HUES48 (cell line): ENCODE results near the gene MCTP1.
"Not testable (repeated sequence)": the region's sequence is repeated elsewhere in the genome, so short reads cannot be mapped to it uniquely, and the experiment has no call there.

Source experiments
- H3K27ac ChIP-seq: one replicate; pipeline ENCODE4 v1.7.0; 2013; ENCODE audit warnings: low read depth, low read length, inconsistent platforms
- H3K27me3 ChIP-seq: 2 replicates; pipeline ENCODE4 v1.6.1; 2013; ENCODE audit warnings: mild to moderate bottlenecking, low read length; ENCODE audit not compliant: control insufficient read depth, insufficient read depth
- H3K36me3 ChIP-seq: 2 replicates; pipeline ENCODE4 v1.6.1; 2013; ENCODE audit warnings: low read length; ENCODE audit not compliant: control insufficient read depth, insufficient read depth
- H3K4me1 ChIP-seq: 2 replicates; pipeline ENCODE4 v1.6.1; 2013; ENCODE audit warnings: mild to moderate bottlenecking, low read length; ENCODE audit not compliant: control insufficient read depth, insufficient read depth
- H3K4me3 ChIP-seq: 2 replicates; pipeline ENCODE4 v1.5.1; 2013; ENCODE audit warnings: mild to moderate bottlenecking, low read depth, low read length
- H3K9ac ChIP-seq: 2 replicates; pipeline ENCODE4 v1.6.1; 2013; ENCODE audit warnings: mild to moderate bottlenecking, low read depth, low read length, moderate library complexity
- H3K9me3 ChIP-seq: 2 replicates; pipeline ENCODE4 v1.6.1; 2013; ENCODE audit warnings: low read length; ENCODE audit not compliant: control insufficient read depth, insufficient read depth

MCTP1 gene

DNA sequence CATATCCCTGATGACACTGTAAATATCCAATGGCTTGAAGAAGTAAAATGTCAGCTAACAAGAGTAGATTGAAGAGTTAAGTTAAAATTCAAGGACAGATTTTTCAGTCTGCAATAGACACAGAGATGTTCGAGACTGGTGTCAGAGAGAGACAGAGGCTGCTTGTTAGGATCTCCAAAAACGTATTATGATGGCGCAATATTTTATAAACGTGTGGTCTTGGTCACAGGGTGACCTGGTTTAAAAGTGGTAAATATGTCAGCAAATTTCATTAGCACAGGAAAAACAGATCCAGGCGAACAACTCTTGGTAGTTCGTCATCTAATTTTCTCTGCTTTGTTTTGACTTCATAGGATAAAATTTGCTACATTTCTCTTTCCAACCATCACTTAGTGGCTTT, 317.4 kb downstream of the MCTP1 start:
- H3K36me3 ChIP-seq = no peaks in the 10 kb centered on the region
- no peak overlapping the region for H3K27ac ChIP-seq
- no peaks in the 10 kb centered on the region for H3K27me3 ChIP-seq
- no peak overlapping the region for H3K4me3 ChIP-seq
- H3K9me3 ChIP-seq = no peaks in the 10 kb centered on the region
- H3K4me1 ChIP-seq = 0 out of 2 replicates have a peak, but pooled peaks cover 3% of the 10 kb centered on the region
- no peak overlapping the region for H3K9ac ChIP-seq

DNA sequence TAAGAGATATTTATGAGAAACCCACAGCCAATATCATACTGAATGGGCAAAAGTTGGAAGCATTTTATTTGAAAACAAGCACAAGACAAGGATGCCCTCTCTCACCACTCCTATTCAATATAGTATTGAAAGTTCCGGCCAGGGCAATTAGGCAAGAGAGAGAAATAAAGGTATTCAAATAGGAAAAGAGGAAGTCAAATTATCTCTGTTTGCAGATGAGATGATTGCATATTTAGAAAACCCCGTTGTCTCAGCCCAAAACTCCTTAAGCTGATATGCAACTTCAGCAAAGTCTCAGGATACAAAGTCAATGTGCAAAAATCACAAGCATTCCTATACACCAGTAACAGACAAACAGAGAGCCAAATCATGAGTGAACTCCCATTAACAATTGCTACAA, 325.6 kb downstream of the MCTP1 start:
- not testable (repeated sequence) for H3K36me3 ChIP-seq, H3K4me3 ChIP-seq, H3K27ac ChIP-seq, H3K27me3 ChIP-seq, H3K4me1 ChIP-seq, H3K9ac ChIP-seq, H3K9me3 ChIP-seq

DNA sequence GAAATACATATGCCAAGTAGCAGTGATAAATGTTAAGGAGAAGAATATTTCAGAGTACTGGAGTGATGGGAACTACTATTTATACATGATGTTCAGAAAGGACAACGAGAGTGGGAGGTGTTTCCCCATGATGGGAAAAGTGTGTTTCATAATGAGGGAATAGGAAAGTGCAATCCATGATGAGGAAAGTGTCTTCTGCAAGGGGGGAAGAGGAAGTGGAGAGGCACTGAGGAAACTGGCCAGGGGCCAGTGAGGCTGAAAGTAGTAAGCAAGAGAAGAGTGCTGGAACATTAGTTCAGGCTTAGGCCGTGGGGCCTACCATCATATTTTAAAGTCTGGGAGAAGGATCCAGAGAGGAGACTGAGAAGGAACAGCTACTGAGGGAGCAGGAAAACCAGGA, 339.2 kb downstream of the MCTP1 start:
- Histone ChIP-seq H3K4me1 (peaks cover 10% of the 10 kb centered on the region; the same call in 1 of the 2 replicates), H3K36me3 (no peaks in the 10 kb centered on the region), H3K9me3 (no peaks in the 10 kb centered on the region), H3K27ac (no peak overlapping the region), H3K4me3 (no peak overlapping the region), H3K9ac (no peak overlapping the region), H3K27me3 (no peaks in the 10 kb centered on the region)

DNA sequence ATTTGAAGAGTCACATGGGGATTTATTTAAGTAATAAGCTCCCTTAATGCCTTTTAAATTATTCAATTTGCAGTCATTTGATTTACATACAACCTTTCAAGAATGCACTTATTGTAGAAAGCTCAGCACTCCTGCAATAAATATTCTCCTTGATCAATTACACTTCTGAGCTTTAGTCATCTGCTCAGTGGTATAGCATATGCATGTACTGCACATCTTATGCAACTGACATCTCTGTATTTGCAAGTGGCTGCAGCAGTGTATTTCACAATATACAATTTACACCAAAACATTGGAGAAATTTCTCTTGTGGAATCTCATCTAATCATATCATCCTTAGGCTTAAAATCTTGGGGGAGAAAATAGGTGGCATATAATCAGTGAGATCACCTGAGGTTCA, 340.7 kb downstream of the MCTP1 start:
- no peak overlapping the region for H3K9ac ChIP-seq
- no peaks in the 10 kb centered on the region for H3K36me3 ChIP-seq
- no peak overlapping the region for H3K4me3 ChIP-seq
- peaks cover 10% of the 10 kb centered on the region; the same call in 1 of the 2 replicates for H3K4me1 ChIP-seq
- no peaks in the 10 kb centered on the region for H3K9me3 ChIP-seq
- no peak overlapping the region for H3K27ac ChIP-seq
- no peaks in the 10 kb centered on the region for H3K27me3 ChIP-seq

DNA sequence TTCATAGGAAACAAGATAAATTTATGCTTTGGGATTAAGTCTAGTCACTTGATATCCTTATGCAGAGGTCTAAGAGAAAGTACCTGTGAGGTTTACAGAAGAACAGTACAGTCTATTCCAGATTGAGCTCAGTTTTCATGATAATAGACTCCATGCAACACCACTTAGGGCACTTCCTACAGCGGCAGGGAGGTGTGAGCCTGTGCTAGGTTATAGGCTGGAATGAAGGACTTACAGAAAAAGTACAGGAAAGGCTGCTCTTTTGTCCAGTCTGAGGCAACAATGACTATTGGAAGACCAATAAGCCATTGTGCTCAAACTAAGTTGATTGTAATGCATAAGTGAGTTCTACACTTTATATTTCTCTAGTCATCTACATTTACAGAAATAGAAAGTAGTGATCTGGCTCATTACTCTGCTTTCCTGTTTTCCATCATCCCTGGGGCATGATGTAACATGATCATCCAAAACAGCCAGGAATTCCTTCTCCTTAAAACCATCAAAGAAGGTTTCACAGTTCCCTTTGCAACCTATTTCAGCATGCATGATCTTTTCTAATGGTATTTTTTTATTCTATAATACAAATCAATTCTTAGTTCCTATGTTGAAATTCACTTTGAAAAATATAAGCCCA, 343.7 kb downstream of the MCTP1 start:
- Histone ChIP-seq H3K36me3 (no peaks in the 10 kb centered on the region), H3K9ac (no peak overlapping the region), H3K27me3 (no peaks in the 10 kb centered on the region), H3K4me3 (no peak overlapping the region), H3K4me1 (peaks cover 10% of the 10 kb centered on the region; the same call in 1 of the 2 replicates), H3K27ac (no peak overlapping the region), H3K9me3 (no peaks in the 10 kb centered on the region)

DNA sequence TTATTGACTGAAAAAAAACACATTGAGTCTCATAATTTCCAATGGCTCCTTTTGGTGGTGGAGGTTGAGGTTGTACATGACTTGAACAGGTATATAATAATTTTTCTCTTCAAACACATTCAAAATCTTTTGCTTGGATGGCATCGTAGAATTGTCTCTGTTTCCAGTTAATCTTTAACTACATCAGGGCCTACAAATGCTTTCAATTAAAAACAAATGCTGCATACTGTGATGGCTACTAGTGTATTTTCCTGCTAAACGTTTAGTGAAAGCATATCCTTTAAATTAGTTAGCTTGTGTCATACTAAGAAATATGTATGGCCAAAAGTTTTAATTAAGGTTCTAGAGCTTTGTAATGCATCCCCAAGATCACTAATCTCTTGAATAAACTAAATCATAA, 352.6 kb downstream of the MCTP1 start:
- no peaks in the 10 kb centered on the region for H3K9me3 ChIP-seq
- no peaks in the 10 kb centered on the region for H3K27me3 ChIP-seq
- 0 out of 2 replicates have a peak, but pooled peaks cover 2% of the 10 kb centered on the region for H3K4me1 ChIP-seq
- no peak overlapping the region for H3K9ac ChIP-seq
- H3K4me3 ChIP-seq = no peak overlapping the region
- H3K36me3 ChIP-seq = no peaks in the 10 kb centered on the region
- no peak overlapping the region for H3K27ac ChIP-seq

DNA sequence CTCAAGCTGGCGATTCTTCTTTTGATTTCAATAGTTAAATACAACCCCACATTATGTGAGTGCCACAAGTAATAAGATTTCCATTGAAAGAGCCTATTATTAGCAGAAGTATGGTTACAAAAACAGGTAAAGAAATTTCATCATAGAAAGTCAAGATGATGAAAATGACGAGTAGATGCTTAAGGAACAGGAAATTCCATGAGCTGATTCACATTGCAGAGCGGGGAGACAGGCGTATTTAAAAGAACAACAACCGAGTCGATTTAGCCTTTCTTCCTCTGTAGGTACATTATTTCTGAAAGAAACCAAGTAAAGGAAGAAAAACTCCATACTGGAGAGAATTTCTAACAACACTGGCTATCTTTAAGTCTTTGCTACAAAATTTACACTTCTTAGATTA, 356.0 kb downstream of the MCTP1 start:
- H3K4me3 ChIP-seq = no peak overlapping the region

DNA sequence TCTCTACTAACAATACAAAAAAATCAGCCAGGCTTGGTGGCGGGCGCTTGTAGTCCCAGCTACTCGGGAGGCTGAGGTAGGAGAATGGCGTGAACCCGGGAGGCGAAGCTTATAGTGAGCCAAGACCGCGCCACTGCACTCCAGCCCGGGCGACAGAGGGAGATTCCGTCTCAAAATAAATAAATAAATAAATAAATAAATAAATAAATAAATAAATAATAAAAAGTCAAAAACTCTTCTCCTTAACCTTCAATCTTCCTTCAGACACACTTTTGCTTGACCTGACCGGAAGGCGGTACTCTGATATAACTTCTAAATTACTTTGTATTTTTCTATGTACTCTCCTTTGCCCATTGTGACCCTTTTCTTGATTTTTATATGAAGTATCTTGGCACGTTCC, 364.3 kb downstream of the MCTP1 start:
- H3K9me3 ChIP-seq = no peaks in the 10 kb centered on the region
- H3K27ac ChIP-seq = no peak overlapping the region
- H3K4me3 ChIP-seq = no peak overlapping the region
- peaks cover 6% of the 10 kb centered on the region for H3K4me1 ChIP-seq
- no peak overlapping the region for H3K9ac ChIP-seq
- no peaks in the 10 kb centered on the region for H3K27me3 ChIP-seq
- no peaks in the 10 kb centered on the region for H3K36me3 ChIP-seq

More for the DNA sequence above, 356.0 kb downstream of the MCTP1 start:
- Histone ChIP-seq H3K27ac (no peak overlapping the region), H3K9ac (no peak overlapping the region), H3K4me1 (0 out of 2 replicates have a peak, but pooled peaks cover 2% of the 10 kb centered on the region), H3K9me3 (no peaks in the 10 kb centered on the region), H3K27me3 (no peaks in the 10 kb centered on the region), H3K36me3 (no peaks in the 10 kb centered on the region)

DNA sequence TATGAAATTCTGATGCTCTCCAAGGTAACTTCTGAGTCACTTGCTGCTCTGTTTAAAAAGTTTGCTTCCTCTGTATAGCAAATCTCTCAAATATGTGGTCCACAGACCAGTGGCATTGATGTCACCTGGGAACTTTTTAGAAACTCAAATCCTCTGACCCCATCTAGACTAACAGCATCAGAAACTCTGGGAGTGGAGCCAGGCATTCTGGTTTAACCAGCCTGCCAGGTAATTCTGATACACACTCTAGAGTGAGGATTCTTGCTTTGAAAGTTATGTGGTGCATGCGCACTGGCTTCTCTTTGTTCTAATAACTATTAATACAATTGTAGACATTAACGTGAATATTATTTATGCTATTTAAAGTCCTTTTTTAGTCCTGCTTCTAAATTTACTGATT, 368.3 kb downstream of the MCTP1 start:
- Histone ChIP-seq H3K27ac (no peak overlapping the region), H3K9ac (no peak overlapping the region), H3K9me3 (no peaks in the 10 kb centered on the region), H3K27me3 (no peaks in the 10 kb centered on the region), H3K4me1 (peaks cover 5% of the 10 kb centered on the region), H3K36me3 (no peaks in the 10 kb centered on the region), H3K4me3 (no peak overlapping the region)

DNA sequence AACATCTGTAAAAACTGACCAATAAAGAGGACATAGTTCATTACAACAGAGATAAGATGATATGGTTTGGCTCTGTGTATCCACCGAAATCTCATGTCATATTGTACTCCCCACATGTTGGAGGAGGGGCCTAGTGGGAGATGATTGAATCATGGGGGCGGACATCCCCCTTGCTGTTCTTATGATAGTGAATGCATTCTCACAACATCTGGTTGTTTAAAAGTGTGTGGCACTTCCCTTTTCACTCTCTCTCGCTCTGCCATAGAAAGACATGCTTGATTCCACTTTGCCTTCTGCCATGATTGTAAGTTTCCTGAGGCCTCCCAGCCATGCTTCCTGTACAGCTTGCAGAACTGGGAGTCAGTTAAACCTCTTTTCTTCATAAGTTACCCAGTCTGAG, 373.6 kb downstream of the MCTP1 start:
- Histone ChIP-seq H3K27me3 (no peaks in the 10 kb centered on the region), H3K4me1 (no peaks in the 10 kb centered on the region)

DNA sequence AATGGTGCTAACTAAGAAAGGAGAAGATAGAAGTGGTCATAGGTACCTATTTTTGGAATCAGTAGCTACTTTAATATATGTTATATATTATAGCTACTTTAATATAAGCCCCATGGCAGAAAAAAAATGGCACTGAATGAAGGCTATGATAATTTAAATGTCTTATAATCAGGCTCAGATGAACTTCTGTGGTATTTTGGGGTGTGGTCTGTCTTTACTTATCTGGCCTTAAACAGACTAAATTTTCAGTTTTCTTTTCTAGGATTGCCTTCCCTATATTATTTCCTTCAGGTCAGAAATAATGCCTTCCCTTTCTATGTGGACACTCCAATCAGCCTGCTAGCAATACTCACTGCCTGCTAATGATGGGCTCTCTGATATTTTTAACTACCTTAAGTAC, 374.2 kb downstream of the MCTP1 start:
- no peaks in the 10 kb centered on the region for H3K36me3 ChIP-seq
- no peak overlapping the region for H3K9ac ChIP-seq
- H3K4me3 ChIP-seq = no peak overlapping the region
- no peak overlapping the region for H3K27ac ChIP-seq
- H3K27me3 ChIP-seq = no peaks in the 10 kb centered on the region
- no peaks in the 10 kb centered on the region for H3K9me3 ChIP-seq
- no peaks in the 10 kb centered on the region for H3K4me1 ChIP-seq

More for the DNA sequence above, 373.6 kb downstream of the MCTP1 start:
- Histone ChIP-seq H3K4me3 (no peak overlapping the region), H3K9ac (no peak overlapping the region), H3K36me3 (no peaks in the 10 kb centered on the region), H3K27ac (no peak overlapping the region), H3K9me3 (no peaks in the 10 kb centered on the region)
